Cerebellar nuclear complex (tissue), 1 donor: Measurements from ENCODE around the gene GALR3.

Source experiments
- DNase-seq, 2 experiments: peaks; one replicate each; lab custom pipeline; 2025; lab: John Stamatoyannopoulos, UW

The GALR3 gene

DNA sequence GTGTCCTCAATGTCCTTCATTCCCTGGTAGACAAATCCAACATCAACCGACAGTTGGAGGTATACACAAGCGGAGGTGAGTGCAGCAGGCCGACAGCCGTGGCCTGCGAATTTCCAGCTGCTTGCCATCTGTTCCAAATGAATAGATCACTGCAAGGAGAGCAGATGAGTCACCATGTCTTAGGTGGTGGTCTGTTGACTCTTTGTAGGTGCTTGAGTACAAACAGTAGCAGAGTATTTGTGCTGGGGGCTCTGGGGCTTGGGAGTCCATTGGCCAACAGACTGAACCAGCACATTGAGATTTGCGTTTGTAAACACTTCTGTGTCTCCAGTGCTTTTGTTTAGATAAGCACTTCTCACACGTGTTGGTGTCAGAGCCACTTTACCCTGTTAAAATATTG is 47.1 kb downstream of the GALR3 start:
- no peak for DNase-seq
